GM19193 (cell line): ENCODE measurements around the gene C16orf74.

Experiments
- POLR2A ChIP-seq: IDR thresholded peaks from 4 replicates; pipeline ENCODE4 v1.6.1; 2011; ENCODE audit not compliant: insufficient read depth, insufficient read length; ENCODE audit errors: extremely low read depth

Gene C16orf74

GRCh38 chr16:85781156-85781555 lies 30.3 kb upstream of the C16orf74 start:
- TF ChIP-seq POLR2A, result no peak

- no peak for TF ChIP-seq POLR2A
Measured at GRCh38 chr16:85780281-85780680, 29.4 kb upstream of the C16orf74 start.

- TF ChIP-seq POLR2A, result no peak
Measured at GRCh38 chr16:85778873-85779272, 28.0 kb upstream of the C16orf74 start.

GRCh38 chr16:85777583-85778310 lies 26.9 kb upstream of the C16orf74 start:
- TF ChIP-seq POLR2A, result no peak

- TF ChIP-seq POLR2A, result no peak
Measured at GRCh38 chr16:85774811-85775210, 23.9 kb upstream of the C16orf74 start.

- TF ChIP-seq POLR2A, result no peak
Measured at GRCh38 chr16:85774136-85774535, 23.2 kb upstream of the C16orf74 start.

GRCh38 chr16:85773044-85773443 lies 22.1 kb upstream of the C16orf74 start:
- no peak for TF ChIP-seq POLR2A

- no peak for TF ChIP-seq POLR2A
Measured at GRCh38 chr16:85770741-85771140, 19.8 kb upstream of the C16orf74 start.

GRCh38 chr16:85768199-85768598 lies 17.3 kb upstream of the C16orf74 start:
- TF ChIP-seq POLR2A, result no peak

- no peak for TF ChIP-seq POLR2A
Measured at GRCh38 chr16:85767531-85767930, 16.6 kb upstream of the C16orf74 start.

- no peak for TF ChIP-seq POLR2A
Measured at GRCh38 chr16:85765767-85766166, 14.9 kb upstream of the C16orf74 start.

- TF ChIP-seq POLR2A, result no peak
Measured at GRCh38 chr16:85765211-85765610, 14.3 kb upstream of the C16orf74 start.

- no peak for TF ChIP-seq POLR2A
Measured at GRCh38 chr16:85763616-85764015, 12.7 kb upstream of the C16orf74 start.

GRCh38 chr16:85762970-85763369 lies 12.1 kb upstream of the C16orf74 start:
- no peak for TF ChIP-seq POLR2A

- TF ChIP-seq POLR2A, result no peak
Measured at GRCh38 chr16:85761861-85762260, 11.0 kb upstream of the C16orf74 start.

GRCh38 chr16:85759631-85760419 lies 8.9 kb upstream of the C16orf74 start:
- no peak for TF ChIP-seq POLR2A
